Mesenchymal stem cell (in vitro differentiated cells and primary cell): ENCODE data around the gene PAX5.

Experiments
- DNase-seq: peaks from one replicate; pipeline ENCODE4 v3.0.0-alpha.2; 2013
- H2AFZ ChIP-seq: one replicate; pipeline ENCODE4 v1.6.1; 2013; ENCODE audit warnings: low read depth, mild to moderate bottlenecking, control low read depth, inconsistent platforms, low read length, moderate library complexity
- H2AK5ac ChIP-seq: 2 replicates; pipeline ENCODE4 v1.6.1; 2013; ENCODE audit warnings: low read length, moderate library complexity, mild to moderate bottlenecking, inconsistent platforms; ENCODE audit not compliant: severe bottlenecking
- H2BK120ac ChIP-seq: one replicate; pipeline ENCODE4 v1.6.1; 2013; ENCODE audit warnings: low read depth, mild to moderate bottlenecking, inconsistent platforms, low read length, moderate library complexity
- H2BK12ac ChIP-seq, 2 experiments: one replicate each; pipeline ENCODE4 v1.6.1; 2013; ENCODE audit warnings: inconsistent platforms in 2 of 2, low read length in 2 of 2, mild to moderate bottlenecking in 2 of 2, moderate library complexity in 2 of 2, control low read depth in 1 of 2
- H2BK15ac ChIP-seq: one replicate; pipeline ENCODE4 v1.6.1; 2013; ENCODE audit warnings: mild to moderate bottlenecking, low read depth, inconsistent platforms; ENCODE audit not compliant: poor library complexity, severe bottlenecking
- H2BK5ac ChIP-seq: 2 replicates; pipeline ENCODE4 v1.6.1; 2013; ENCODE audit warnings: low read depth, mild to moderate bottlenecking, low read length, control low read depth, inconsistent platforms; ENCODE audit not compliant: poor library complexity, severe bottlenecking
- H3K14ac ChIP-seq, 2 experiments: one replicate each; pipeline ENCODE4 v1.6.1; 2013; ENCODE audit warnings: inconsistent platforms in 2 of 2, low read length in 2 of 2, control low read depth in 1 of 2, mild to moderate bottlenecking in 1 of 2, moderate library complexity in 1 of 2
- H3K18ac ChIP-seq, 2 experiments: one replicate each; pipeline ENCODE4 v1.6.1; 2013; ENCODE audit warnings: inconsistent platforms in 2 of 2, low read length in 2 of 2, control low read depth in 1 of 2, low read depth in 1 of 2, mild to moderate bottlenecking in 1 of 2
- H3K23ac ChIP-seq, 2 experiments: one replicate each; pipeline ENCODE4 v1.6.1; 2013; ENCODE audit warnings: inconsistent platforms in 2 of 2, low read length in 2 of 2, mild to moderate bottlenecking in 2 of 2, moderate library complexity in 2 of 2, control low read depth in 1 of 2
- H3K27ac ChIP-seq: 2 replicates; pipeline ENCODE4 v1.5.1; 2013; ENCODE audit warnings: mild to moderate bottlenecking, moderate library complexity, low read length, control low read depth, inconsistent platforms; ENCODE audit not compliant: poor library complexity, severe bottlenecking
- H3K27me3 ChIP-seq, 2 experiments: 2 replicates each; pipeline versions ENCODE4 v1.6.1 to v1.7.0; 2013; ENCODE audit warnings: low read length in 2 of 2, mild to moderate bottlenecking in 2 of 2, moderate library complexity in 2 of 2, control low read depth in 1 of 2, inconsistent platforms in 1 of 2; ENCODE audit not compliant: control insufficient read depth in 1 of 2, insufficient read depth in 1 of 2
- H3K36me3 ChIP-seq, 2 experiments: 2 replicates each; pipeline versions ENCODE4 v1.6.1 to v1.7.0; 2013; ENCODE audit warnings: low read length in 2 of 2, control low read depth in 1 of 2, inconsistent platforms in 1 of 2, low read depth in 1 of 2, mild to moderate bottlenecking in 1 of 2; ENCODE audit not compliant: insufficient read depth in 2 of 2, control insufficient read depth in 1 of 2
- H3K4ac ChIP-seq, 2 experiments: one replicate each; pipeline ENCODE4 v1.6.1; 2013; ENCODE audit warnings: inconsistent platforms in 2 of 2, low read length in 2 of 2, mild to moderate bottlenecking in 2 of 2, moderate library complexity in 2 of 2, control low read depth in 1 of 2, low read depth in 1 of 2
- H3K4me1 ChIP-seq: 2 replicates; pipeline ENCODE4 v1.6.1; 2013; ENCODE audit warnings: low read depth, low read length, control low read depth; ENCODE audit not compliant: control insufficient read depth, insufficient read depth
- H3K4me2 ChIP-seq: 2 replicates; pipeline ENCODE4 v1.6.1; 2013; ENCODE audit warnings: low read length, mild to moderate bottlenecking, inconsistent platforms; ENCODE audit not compliant: poor library complexity, severe bottlenecking
- H3K4me3 ChIP-seq, 2 experiments: 2 replicates each; pipeline versions ENCODE4 v1.5.1 to v1.7.0; 2013; ENCODE audit warnings: low read length in 2 of 2, mild to moderate bottlenecking in 2 of 2, control low read depth in 1 of 2, low read depth in 1 of 2; ENCODE audit not compliant: insufficient read depth in 1 of 2
- H3K79me1 ChIP-seq: replicated peaks from 2 replicates; pipeline ENCODE4 v1.6.1; 2013; ENCODE audit warnings: mild to moderate bottlenecking, control low read depth, low read length, inconsistent platforms; ENCODE audit not compliant: poor library complexity, severe bottlenecking
- H3K9ac ChIP-seq: 2 replicates; pipeline ENCODE4 v1.7.0; 2013; ENCODE audit warnings: mild to moderate bottlenecking, low read length, moderate library complexity
- H3K9me3 ChIP-seq: 2 replicates; pipeline ENCODE4 v1.7.0; 2013; ENCODE audit warnings: mild to moderate bottlenecking, low read length; ENCODE audit not compliant: control insufficient read depth
- H4K8ac ChIP-seq: one replicate; pipeline ENCODE4 v1.6.1; 2013; ENCODE audit warnings: inconsistent platforms, mild to moderate bottlenecking, low read length, moderate library complexity
- H4K91ac ChIP-seq: one replicate; pipeline ENCODE4 v1.6.1; 2013; ENCODE audit warnings: mild to moderate bottlenecking, low read length, inconsistent platforms
- WGBS: methylation state at CpG from one replicate; pipeline ENCODE4 v1.1.7; 2013; ENCODE audit warnings: mixed read lengths; 5-methylcytosine and 5-hydroxymethylcytosine counted together

PAX5 gene

GRCh38 chr9:36966371-36967097 is 67.5 kb downstream of the PAX5 start:
- H3K4ac ChIP-seq = no peak overlapping the region
- 92% methylated on average over 21 of the region's 21 CpGs for WGBS
- H3K18ac ChIP-seq = no peak overlapping the region
- H2BK120ac ChIP-seq = no peak overlapping the region
- no peak for DNase-seq
- H2AK5ac ChIP-seq = no peak overlapping the region
- H3K4me1 ChIP-seq = no peaks in the 10 kb centered on the region
- H3K23ac ChIP-seq = no peak overlapping the region
- no peaks in the 10 kb centered on the region for H3K79me1 ChIP-seq
- no peak overlapping the region for H2BK15ac ChIP-seq
- no peak overlapping the region for H3K4me2 ChIP-seq
- H3K9ac ChIP-seq = no peak overlapping the region
- H3K9me3 ChIP-seq = no peaks in the 10 kb centered on the region
- no peak overlapping the region for H2AFZ ChIP-seq
- H3K36me3 ChIP-seq = no peaks in the 10 kb centered on the region
- H3K4me3 ChIP-seq = no peak overlapping the region
- H3K14ac ChIP-seq = no peak overlapping the region
- H2BK12ac ChIP-seq = no peak overlapping the region
- no peak overlapping the region for H4K8ac ChIP-seq
- no peak overlapping the region for H3K27ac ChIP-seq
- H4K91ac ChIP-seq = no peak overlapping the region
- peaks cover 50 to 69% of the 10 kb centered on the region in 2 experiments for H3K27me3 ChIP-seq
- H2BK5ac ChIP-seq = no peak overlapping the region

DNA sequence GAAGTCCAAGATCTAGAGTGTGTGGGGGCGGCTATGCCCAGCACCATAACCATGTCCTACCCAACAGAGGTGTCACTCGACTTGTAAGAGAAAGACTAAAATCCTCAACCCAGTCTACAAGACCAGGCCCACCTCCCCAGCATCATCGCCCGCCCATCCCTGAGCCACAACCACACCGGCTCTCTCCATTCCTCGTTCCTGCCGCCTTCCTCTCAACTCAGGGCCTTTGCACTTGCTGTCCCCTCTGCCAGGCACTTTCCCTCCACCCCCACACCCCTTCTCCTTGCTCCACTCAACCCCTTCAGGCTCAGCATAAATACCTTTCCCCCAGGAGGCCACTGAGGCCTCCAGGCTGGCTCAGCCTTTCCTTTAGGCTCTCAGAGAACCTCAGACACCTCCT is 69.3 kb downstream of the PAX5 start:
- H4K91ac ChIP-seq = no peak overlapping the region
- H2BK120ac ChIP-seq = no peak overlapping the region
- no peak for DNase-seq
- H3K23ac ChIP-seq = no peak overlapping the region
- no peak overlapping the region for H2BK15ac ChIP-seq
- H3K4me2 ChIP-seq = no peak overlapping the region
- H3K79me1 ChIP-seq = no peaks in the 10 kb centered on the region
- no peak overlapping the region for H3K4ac ChIP-seq
- H3K9ac ChIP-seq = no peak overlapping the region
- H3K4me3 ChIP-seq = no peak overlapping the region
- no peak overlapping the region for H3K27ac ChIP-seq
- no peak overlapping the region for H3K14ac ChIP-seq
- no peak overlapping the region for H4K8ac ChIP-seq
- H2BK5ac ChIP-seq = no peak overlapping the region
- H3K36me3 ChIP-seq = no peaks in the 10 kb centered on the region
- H3K18ac ChIP-seq = no peak overlapping the region
- no peaks in the 10 kb centered on the region for H3K4me1 ChIP-seq
- no peaks in the 10 kb centered on the region for H3K9me3 ChIP-seq
- no peak overlapping the region for H2AK5ac ChIP-seq
- 84% methylated on average over 7 of the region's 7 CpGs for WGBS
- H3K27me3 ChIP-seq = peaks cover 46 to 71% of the 10 kb centered on the region in 2 experiments
- H2BK12ac ChIP-seq = no peak overlapping the region
- no peak overlapping the region for H2AFZ ChIP-seq

DNA sequence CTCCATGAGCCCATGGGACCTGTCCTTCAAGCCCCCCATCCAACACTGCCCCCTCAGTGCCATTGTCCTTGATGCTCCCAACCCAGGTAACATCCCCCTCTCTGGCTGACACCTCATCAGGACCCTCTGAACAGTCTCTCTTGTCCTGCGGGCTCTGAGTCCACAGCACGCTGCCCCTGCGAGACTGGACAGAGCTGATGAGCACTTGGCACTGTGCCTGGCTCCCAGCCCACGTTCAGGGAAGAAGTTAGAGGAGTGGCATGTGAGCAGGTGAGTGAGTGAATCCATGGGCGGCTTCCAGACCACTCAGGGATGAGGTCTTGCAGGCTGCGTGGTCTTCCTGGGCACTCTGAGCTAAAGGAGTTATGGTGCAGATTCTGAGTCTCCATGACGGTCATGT is 70.7 kb downstream of the PAX5 start:
- H2BK15ac ChIP-seq = no peak overlapping the region
- no peak overlapping the region for H2BK5ac ChIP-seq
- H3K23ac ChIP-seq = no peak overlapping the region
- no peak overlapping the region for H4K91ac ChIP-seq
- peaks cover 50 to 79% of the 10 kb centered on the region in 2 experiments for H3K27me3 ChIP-seq
- no peak overlapping the region for H2BK12ac ChIP-seq
- H3K36me3 ChIP-seq = no peaks in the 10 kb centered on the region
- no peak overlapping the region for H2AK5ac ChIP-seq
- H3K4me1 ChIP-seq = no peaks in the 10 kb centered on the region
- no peak overlapping the region for H3K14ac ChIP-seq
- no peak overlapping the region for H2BK120ac ChIP-seq
- H3K9ac ChIP-seq = no peak overlapping the region
- no peak overlapping the region for H4K8ac ChIP-seq
- H3K9me3 ChIP-seq = no peaks in the 10 kb centered on the region
- H2AFZ ChIP-seq = no peak overlapping the region
- no peak overlapping the region for H3K4me3 ChIP-seq
- no peak overlapping the region for H3K4ac ChIP-seq
- 79% methylated on average over 7 of the region's 7 CpGs for WGBS
- H3K18ac ChIP-seq = no peak overlapping the region
- H3K79me1 ChIP-seq = no peaks in the 10 kb centered on the region
- no peak overlapping the region for H3K4me2 ChIP-seq
- no peak overlapping the region for H3K27ac ChIP-seq
- no peak for DNase-seq

DNA sequence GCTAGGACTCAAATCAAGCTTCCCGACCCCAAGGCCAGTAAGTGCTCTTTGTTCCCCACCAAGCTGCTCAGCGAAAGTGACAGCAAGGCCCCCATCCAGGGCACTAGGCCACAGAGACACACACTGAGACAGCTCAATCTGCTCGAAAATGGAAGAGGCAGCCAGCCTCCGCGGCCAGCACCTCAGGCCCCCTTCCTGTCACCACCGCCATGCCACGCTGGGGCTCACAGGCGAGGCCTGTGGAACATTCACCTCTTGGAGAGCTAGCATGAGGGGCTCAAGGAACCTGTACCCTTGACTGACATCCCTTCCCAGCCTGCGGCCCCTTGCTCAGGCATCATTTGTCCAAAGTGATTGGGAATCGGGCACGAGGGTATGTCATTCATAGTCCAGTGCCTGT is 71.4 kb downstream of the PAX5 start:
- Histone ChIP-seq H3K4me1 (no peaks in the 10 kb centered on the region), H3K4me2 (no peak overlapping the region), H3K18ac (no peak overlapping the region), H3K27ac (no peak overlapping the region), H4K8ac (no peak overlapping the region), H2BK120ac (no peak overlapping the region), H3K9ac (no peak overlapping the region), H2AK5ac (no peak overlapping the region), H3K36me3 (no peaks in the 10 kb centered on the region), H3K27me3 (peaks cover 57 to 84% of the 10 kb centered on the region in 2 experiments), H3K4ac (no peak overlapping the region), H3K79me1 (no peaks in the 10 kb centered on the region), H3K9me3 (peaks cover 2% of the 10 kb centered on the region), H3K14ac (no peak overlapping the region), H2BK15ac (no peak overlapping the region), H4K91ac (no peak overlapping the region), H3K23ac (no peak overlapping the region), H3K4me3 (no peak overlapping the region), H2BK12ac (no peak overlapping the region), H2AFZ (no peak overlapping the region), H2BK5ac (no peak overlapping the region)
- DNase-seq = no peak
- WGBS = 84% methylated on average over 11 of the region's 11 CpGs
